Testis (tissue), 3 donors: ENCODE measurements around the gene ANXA1. TPM values are rescaled to one million over a fixed set of nuclear protein-coding genes. Genes with fewer than 3 reads are reported as not detected.

Source experiments
- DNase-seq: peaks from one replicate; pipeline ENCODE4 v3.0.0-alpha.2; 2019
- H3K27ac ChIP-seq, 2 donors: fragments of 200-600 bp; sonication (generic); one replicate each; pipeline ENCODE4 v1.5.1; 2019
- H3K27me3 ChIP-seq: fragments of 200-600 bp; sonication (generic); one replicate; pipeline ENCODE4 v1.5.1; 2019
- H3K36me3 ChIP-seq: fragments of 200-600 bp; sonication (generic); one replicate; pipeline ENCODE4 v1.5.1; 2017; ENCODE audit warnings: low read depth; ENCODE audit errors: missing control alignments
- H3K4me1 ChIP-seq: fragments of 200-600 bp; sonication (generic); one replicate; pipeline ENCODE4 v1.5.1; 2019
- H3K4me3 ChIP-seq, 2 donors: fragments of 200-600 bp; sonication (generic); one replicate each; pipeline ENCODE4 v1.5.1; 2017 to 2019
- H3K9me3 ChIP-seq: fragments of 200-600 bp; sonication (generic); one replicate; pipeline ENCODE4 v1.5.1; 2017
- POLR2A ChIP-seq: fragments of 450-650 bp; IDR thresholded peaks from one replicate; pipeline ENCODE4 v1.6.1; 2017; ENCODE audit warnings: antibody characterized with exemption, mild to moderate bottlenecking, moderate library complexity
- WGBS, 2 donors: methylation state at CpG; one replicate each; pipeline ENCODE4 v1.1.5; 2018; 5-methylcytosine and 5-hydroxymethylcytosine counted together
- intact Hi-C: fragments of 100-400 bp; cut with DNase I; formaldehyde crosslinking; loops from one replicate; pipeline ENCODE4 v1.15.1; 2023; ENCODE audit warnings: low total_unique reads
- polyA plus RNA-seq: library from polyadenylated mRNA; stranded (reverse); fragments of 350-450 nt; fragmentation: Illumina TruSeq; extraction: RNeasy Lipid Tissue Mini Kit (QIAGEN cat#74804); gene quantifications from one replicate; pipeline ENCODE4 v1.2.3, GENCODE V29; 2014; ENCODE audit warnings: low read depth, low replicate concordance; ENCODE audit not compliant: insufficient read depth
- total RNA-seq, 2 donors: library from RNA; depleted of rRNA; stranded (reverse); fragments of >200 nt; gene quantifications; one replicate each; pipeline ENCODE4 v1.2.3, GENCODE V29; 2016
- TF ChIP-seq, protein P1 (sequence below), 3 experiments: fragments of 450-650 bp in 2 of 3; fragments of 200-600 bp in 1 of 3; sonication (generic) in 1 of 3; IDR thresholded peaks; one replicate each; pipeline ENCODE4 v1.5.1; 2016 to 2019; ENCODE audit warnings: antibody characterized with exemption in 3 of 3, mild to moderate bottlenecking in 2 of 3, moderate library complexity in 1 of 3

ANXA1 gene
- total and polyA plus RNA-seq, 3 donors from 2014 or later: 12.1 to 49.6 (median 13.4) TPM

DNA sequence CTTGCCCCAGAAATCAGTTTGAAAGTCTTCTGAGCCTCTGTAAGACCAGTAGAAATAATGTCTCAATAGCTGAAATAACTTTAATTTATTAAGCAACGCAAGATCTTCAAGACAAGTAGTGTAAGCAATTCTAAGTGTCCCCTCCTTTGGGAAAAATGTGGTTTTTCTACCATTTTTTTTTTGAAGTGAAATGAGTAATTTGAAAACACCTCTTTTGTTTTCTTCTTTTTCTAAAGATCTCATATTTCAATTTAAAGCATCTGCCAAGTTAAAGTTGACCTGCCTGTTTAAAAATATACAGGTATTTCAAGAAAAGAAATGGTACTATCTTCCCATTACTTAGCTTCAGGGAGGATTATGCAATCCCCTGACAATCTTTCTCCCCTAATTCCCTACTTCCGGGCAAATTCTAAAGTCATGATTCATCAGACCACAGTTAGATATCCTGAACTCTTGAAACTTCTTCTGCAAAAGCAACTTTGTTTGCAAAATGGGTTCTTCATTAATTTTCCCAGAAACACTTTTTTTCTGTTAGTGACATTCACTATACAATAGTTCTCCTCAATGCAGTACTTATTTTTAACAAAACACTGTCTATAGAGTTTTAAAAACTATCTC lies 7.8 kb upstream of the ANXA1 start:
- no peak overlapping the region for H3K27ac ChIP-seq
- no peaks in the 10 kb centered on the region for H3K36me3 ChIP-seq
- 46 to 47% methylated on average over 2 of the region's 2 CpGs for WGBS, 2 donors
- TF ChIP-seq, protein P1, sequence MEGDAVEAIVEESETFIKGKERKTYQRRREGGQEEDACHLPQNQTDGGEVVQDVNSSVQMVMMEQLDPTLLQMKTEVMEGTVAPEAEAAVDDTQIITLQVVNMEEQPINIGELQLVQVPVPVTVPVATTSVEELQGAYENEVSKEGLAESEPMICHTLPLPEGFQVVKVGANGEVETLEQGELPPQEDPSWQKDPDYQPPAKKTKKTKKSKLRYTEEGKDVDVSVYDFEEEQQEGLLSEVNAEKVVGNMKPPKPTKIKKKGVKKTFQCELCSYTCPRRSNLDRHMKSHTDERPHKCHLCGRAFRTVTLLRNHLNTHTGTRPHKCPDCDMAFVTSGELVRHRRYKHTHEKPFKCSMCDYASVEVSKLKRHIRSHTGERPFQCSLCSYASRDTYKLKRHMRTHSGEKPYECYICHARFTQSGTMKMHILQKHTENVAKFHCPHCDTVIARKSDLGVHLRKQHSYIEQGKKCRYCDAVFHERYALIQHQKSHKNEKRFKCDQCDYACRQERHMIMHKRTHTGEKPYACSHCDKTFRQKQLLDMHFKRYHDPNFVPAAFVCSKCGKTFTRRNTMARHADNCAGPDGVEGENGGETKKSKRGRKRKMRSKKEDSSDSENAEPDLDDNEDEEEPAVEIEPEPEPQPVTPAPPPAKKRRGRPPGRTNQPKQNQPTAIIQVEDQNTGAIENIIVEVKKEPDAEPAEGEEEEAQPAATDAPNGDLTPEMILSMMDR (IDR thresholded peaks at IDR 0.05): no peak
- TF ChIP-seq POLR2A: no peak
- no peaks in the 10 kb centered on the region for H3K9me3 ChIP-seq
- intact Hi-C loops: no loop called here
- H3K4me1 ChIP-seq: no peaks in the 10 kb centered on the region
- H3K4me3 ChIP-seq: no peak overlapping the region
- DNase-seq: no peak
- H3K27me3 ChIP-seq: no peaks in the 10 kb centered on the region

DNA sequence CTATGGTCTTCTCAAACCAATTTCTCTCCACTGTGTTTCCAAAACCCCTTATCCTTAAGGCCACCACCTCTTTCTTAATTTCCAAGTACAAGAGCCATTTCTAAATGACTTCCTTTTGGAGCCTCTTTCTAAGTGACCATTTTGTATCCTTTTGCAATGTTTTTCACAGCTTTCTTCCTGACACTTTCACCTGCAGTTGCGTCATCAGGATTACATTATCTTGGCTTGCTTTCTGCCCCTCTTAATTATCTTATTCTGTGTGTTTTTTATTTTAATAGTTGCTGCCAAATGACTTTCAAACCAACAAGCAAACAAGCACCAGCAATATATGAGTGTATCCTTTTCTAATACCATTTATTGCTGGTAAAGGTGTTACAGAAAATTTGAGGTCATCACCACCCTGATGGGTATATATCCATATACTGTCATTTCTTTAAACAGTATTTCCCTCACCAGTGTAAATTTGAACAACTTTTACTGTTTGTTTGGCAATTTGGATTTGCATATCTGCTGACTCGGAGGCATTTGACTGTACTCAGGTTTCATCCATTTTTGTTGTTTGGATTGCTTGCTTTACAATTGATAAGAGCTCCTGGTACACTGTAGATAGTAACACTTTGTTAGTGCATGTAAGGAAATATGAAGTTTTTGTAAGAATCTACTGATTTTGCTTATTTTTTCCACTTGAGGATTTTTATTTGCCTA lies 5.4 kb upstream of the ANXA1 start:
- no peak overlapping the region for H3K27ac ChIP-seq
- intact Hi-C loops: no loop called here
- no peaks in the 10 kb centered on the region for H3K9me3 ChIP-seq

DNA sequence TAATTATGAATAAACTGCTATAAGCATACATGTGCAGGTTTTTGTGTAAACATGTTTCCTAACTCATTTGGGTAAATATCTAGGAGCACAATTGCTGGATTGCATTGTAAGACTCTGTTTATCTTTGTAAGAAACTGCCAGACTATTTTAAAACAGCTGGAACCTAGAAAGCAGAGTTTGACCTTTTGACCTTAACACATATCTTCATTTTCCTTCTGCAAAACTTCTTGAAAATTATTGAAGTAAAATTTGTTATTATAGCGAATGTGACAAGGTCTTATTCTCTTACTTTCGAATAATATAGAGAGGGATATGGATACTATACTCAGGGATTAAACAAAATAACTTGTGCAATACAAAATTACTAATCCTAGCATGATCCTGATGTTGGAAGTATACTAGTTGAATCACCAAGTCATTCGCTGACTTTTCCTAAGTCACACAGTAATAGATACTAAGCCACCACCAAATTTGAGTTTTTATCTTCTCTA lies 3.2 kb upstream of the ANXA1 start:
- Histone ChIP-seq H3K27me3 (no peaks in the 10 kb centered on the region), H3K36me3 (no peaks in the 10 kb centered on the region), H3K4me1 (no peaks in the 10 kb centered on the region), H3K9me3 (no peaks in the 10 kb centered on the region), H3K27ac (no peak overlapping the region), H3K4me3 (no peak overlapping the region)
- no peak for DNase-seq
- TF ChIP-seq, protein P1 (IDR thresholded peaks at IDR 0.05): no peak
- no peak for TF ChIP-seq POLR2A
- intact Hi-C loops: no loop called here
- WGBS, 2 donors: 78 to 92% methylated on average over 3 of the region's 3 CpGs

More for the DNA sequence above, 5.4 kb upstream of the ANXA1 start:
- no peaks in the 10 kb centered on the region for H3K4me1 ChIP-seq
- DNase-seq: no peak
- TF ChIP-seq, protein P1 (IDR thresholded peaks at IDR 0.05): no peak
- TF ChIP-seq POLR2A: no peak
- WGBS, 2 donors: 86 to 92% methylated on average over 2 of the region's 2 CpGs
- H3K36me3 ChIP-seq: no peaks in the 10 kb centered on the region
- H3K4me3 ChIP-seq: no peak overlapping the region
- no peaks in the 10 kb centered on the region for H3K27me3 ChIP-seq

DNA sequence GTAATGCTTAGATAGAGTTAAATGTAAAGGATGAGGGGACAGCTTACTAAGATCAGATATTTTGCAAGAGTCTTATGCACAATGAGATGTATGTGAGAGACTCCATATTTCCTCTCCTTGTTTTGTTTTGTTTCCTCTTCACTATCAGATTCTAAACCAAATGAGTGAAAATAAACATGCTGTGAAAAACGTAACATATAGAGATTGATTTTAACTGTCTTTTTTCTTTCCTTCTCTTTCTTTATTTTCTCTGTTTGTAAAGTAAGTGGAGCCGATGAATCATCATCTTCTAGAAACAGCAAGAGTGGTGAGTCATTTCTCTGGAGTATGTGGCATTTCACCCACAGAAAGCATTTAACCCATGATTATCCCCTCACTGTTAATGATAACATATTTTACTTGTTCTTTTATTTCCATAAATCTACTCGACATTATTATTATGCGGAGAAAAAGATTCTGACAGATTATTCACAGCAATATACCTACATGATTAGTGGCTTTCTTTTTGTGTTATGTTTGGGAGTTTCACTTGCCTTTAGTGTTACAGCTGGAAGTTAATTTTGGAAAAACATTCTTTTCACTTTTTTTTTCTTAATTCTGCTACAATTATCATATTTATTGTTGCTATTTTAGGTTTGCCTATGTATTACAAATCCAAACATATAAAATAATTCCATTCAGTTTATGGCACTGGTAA lies 2.1 kb upstream of the ANXA1 start:
- H3K9me3 ChIP-seq: no peaks in the 10 kb centered on the region
- TF ChIP-seq, protein P1 (IDR thresholded peaks at IDR 0.05): no peak
- no peak for TF ChIP-seq POLR2A
- H3K4me3 ChIP-seq: no peak overlapping the region
- 35 to 38% methylated on average over 4 of the region's 4 CpGs for WGBS, 2 donors
- intact Hi-C loops: no loop called here
- H3K27me3 ChIP-seq: no peaks in the 10 kb centered on the region
- H3K27ac ChIP-seq: peak overlapping the region in 1 of 2 donors; percentile 25
- no peak for DNase-seq
- H3K4me1 ChIP-seq: no peaks in the 10 kb centered on the region
- H3K36me3 ChIP-seq: no peaks in the 10 kb centered on the region
